ENCODE measurements around the gene UGT1A8.
"Not testable (repeated sequence)": the region's sequence is repeated elsewhere in the genome, so short reads cannot be mapped to it uniquely, and the experiment has no call there.

DNA sequence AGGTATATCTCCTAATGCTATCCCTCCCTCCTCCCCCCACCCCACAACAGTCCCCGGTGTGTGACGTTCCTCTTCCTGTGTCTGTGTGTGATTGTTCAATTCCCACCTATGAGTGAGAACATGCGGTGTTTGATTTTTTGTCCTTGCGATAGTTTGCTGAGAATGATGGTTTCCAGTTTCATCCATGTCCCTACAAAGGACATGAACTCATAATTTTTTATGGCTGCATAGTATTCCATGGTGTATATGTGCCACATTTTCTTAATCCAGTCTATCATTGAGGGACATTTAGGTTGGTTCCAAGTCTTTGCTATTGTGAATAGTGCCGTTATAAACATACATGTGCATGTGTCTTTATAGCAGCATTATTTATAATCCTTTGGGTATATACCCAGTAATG, 83.4 kb downstream of the UGT1A8 start:
- TF ChIP-seq STAT6 (CRISPR knock-in tag; IDR thresholded peaks at IDR 0.05); EP300 (IDR thresholded peaks at IDR 0.05; ENCODE audit: low read length); GTF2A2 (tag; IDR thresholded peaks at IDR 0.05); FOXP4 (CRISPR knock-in tag; IDR thresholded peaks at IDR 0.05; ENCODE audit: borderline replicate concordance); BRD9 (IDR thresholded peaks at IDR 0.05; ENCODE audit: low read depth, partially characterized antibody); NFXL1 (CRISPR knock-in tag; IDR thresholded peaks at IDR 0.05); KAT7 (CRISPR knock-in tag; IDR thresholded peaks at IDR 0.05; ENCODE audit: borderline replicate concordance); ATF7 (IDR thresholded peaks at IDR 0.05); RBM17 (IDR thresholded peaks at IDR 0.05; ENCODE audit: borderline replicate concordance, low read depth, low read length); MLLT1 (IDR thresholded peaks at IDR 0.05); HDAC6 (IDR thresholded peaks at IDR 0.05; ENCODE audit: low read depth, low read length): not testable (repeated sequence)
